GM12891 (cell line): Measurements from ENCODE around the gene STXBP6.
A peak's percentile ranks its signal among the peaks of the same experiment; 100 is the strongest.

ENCODE experiments used
- DNase-seq: peaks from one replicate; pipeline ENCODE4 v3.0.0; 2011; ENCODE audit warnings: low spot score; ENCODE audit not compliant: insufficient read length
- FAIRE-seq: peaks from 2 replicates; lab custom pipeline; 2011; peaks lifted over from hg19 to GRCh38; lab: Jason Lieb, UNC
- PAX5 ChIP-seq: IDR thresholded peaks from 2 replicates; pipeline ENCODE4 v1.6.1; 2011; ENCODE audit warnings: low read length, moderate library complexity, mild to moderate bottlenecking; ENCODE audit not compliant: insufficient read depth, severe bottlenecking
- POLR2A ChIP-seq: IDR thresholded peaks from 2 replicates; pipeline ENCODE4 v1.6.1; 2011; ENCODE audit warnings: low read depth, low read length, control low read depth
- POLR2AphosphoS5 ChIP-seq: IDR thresholded peaks from 2 replicates; pipeline ENCODE4 v1.6.1; 2011; ENCODE audit warnings: low read depth, low read length, control low read depth
- POU2F2 ChIP-seq: IDR thresholded peaks from 2 replicates; pipeline ENCODE4 v1.6.1; 2011; ENCODE audit warnings: low read depth, mild to moderate bottlenecking, control low read depth, low read length, moderate library complexity
- SPI1 ChIP-seq: IDR thresholded peaks from 2 replicates; pipeline ENCODE4 v1.6.1; 2011; ENCODE audit warnings: low read depth, low read length, control low read depth
- TAF1 ChIP-seq: IDR thresholded peaks from 2 replicates; pipeline ENCODE4 v1.6.1; 2011; ENCODE audit warnings: low read depth, low read length, control low read depth

Gene STXBP6

GRCh38 chr14:25086821-25087396, 37.0 kb upstream of the STXBP6 start:
- FAIRE-seq, result no peak
- no peak for TF ChIP-seq POLR2A
- no peak for TF ChIP-seq POU2F2
- no peak for TF ChIP-seq PAX5
- peak; percentile 26; the same call in 1 of the 2 replicates for TF ChIP-seq SPI1
- DNase-seq, result no peak

- FAIRE-seq, result no peak
These were observed 36.1 kb upstream of the STXBP6 start for GRCh38 chr14:25086081-25086480.

GRCh38 chr14:25080682-25081081, 30.7 kb upstream of the STXBP6 start:
- FAIRE-seq (no peak), DNase-seq (no peak)
- TF ChIP-seq PAX5 (no peak), SPI1 (no peak), POU2F2 (no peak), POLR2AphosphoS5 (no peak), POLR2A (no peak), TAF1 (no peak)

More at GRCh38 chr14:25086081-25086480, 36.1 kb upstream of the STXBP6 start:
- DNase-seq, result no peak
- TF ChIP-seq TAF1 (no peak), PAX5 (no peak), POLR2A (no peak), POU2F2 (no peak), SPI1 (no peak), POLR2AphosphoS5 (no peak)

- no peak for TF ChIP-seq POLR2AphosphoS5
- DNase-seq, result no peak
- no peak for FAIRE-seq
These were observed 29.4 kb upstream of the STXBP6 start for GRCh38 chr14:25079311-25079710.

- DNase-seq (no peak), FAIRE-seq (no peak)
- TF ChIP-seq POLR2AphosphoS5, result no peak
- TF ChIP-seq POU2F2, result no peak
- no peak for TF ChIP-seq POLR2A
- TF ChIP-seq TAF1, result no peak
- TF ChIP-seq SPI1, result no peak
- TF ChIP-seq PAX5, result no peak
These were observed 24.2 kb upstream of the STXBP6 start for GRCh38 chr14:25074099-25074685.

- FAIRE-seq (no peak), DNase-seq (no peak)
- no peak for TF ChIP-seq SPI1
- no peak for TF ChIP-seq POLR2A
- no peak for TF ChIP-seq TAF1
- no peak for TF ChIP-seq POU2F2
- TF ChIP-seq PAX5, result no peak
- TF ChIP-seq POLR2AphosphoS5, result no peak
These were observed 19.9 kb upstream of the STXBP6 start for GRCh38 chr14:25069879-25070278.

- no peak for TF ChIP-seq POLR2AphosphoS5
- no peak for TF ChIP-seq POLR2A
- TF ChIP-seq POU2F2, result no peak
- no peak for TF ChIP-seq TAF1
- no peak for TF ChIP-seq SPI1
- TF ChIP-seq PAX5, result no peak
- no peak for FAIRE-seq
These were observed 17.7 kb upstream of the STXBP6 start for GRCh38 chr14:25067600-25067999.

GRCh38 chr14:25062022-25062321, 12.0 kb upstream of the STXBP6 start:
- DNase-seq (no peak), FAIRE-seq (no peak)
- TF ChIP-seq SPI1 (no peak), TAF1 (no peak), POLR2A (no peak), POLR2AphosphoS5 (no peak), POU2F2 (no peak), PAX5 (no peak)

More at GRCh38 chr14:25067600-25067999, 17.7 kb upstream of the STXBP6 start:
- DNase-seq, result no peak

- TF ChIP-seq POU2F2 (no peak), PAX5 (no peak), TAF1 (no peak)
- FAIRE-seq, result no peak
- no peak for DNase-seq
These were observed 6.7 kb upstream of the STXBP6 start for GRCh38 chr14:25056688-25057078.
